ENCODE data around the gene MYO15A.

DNA sequence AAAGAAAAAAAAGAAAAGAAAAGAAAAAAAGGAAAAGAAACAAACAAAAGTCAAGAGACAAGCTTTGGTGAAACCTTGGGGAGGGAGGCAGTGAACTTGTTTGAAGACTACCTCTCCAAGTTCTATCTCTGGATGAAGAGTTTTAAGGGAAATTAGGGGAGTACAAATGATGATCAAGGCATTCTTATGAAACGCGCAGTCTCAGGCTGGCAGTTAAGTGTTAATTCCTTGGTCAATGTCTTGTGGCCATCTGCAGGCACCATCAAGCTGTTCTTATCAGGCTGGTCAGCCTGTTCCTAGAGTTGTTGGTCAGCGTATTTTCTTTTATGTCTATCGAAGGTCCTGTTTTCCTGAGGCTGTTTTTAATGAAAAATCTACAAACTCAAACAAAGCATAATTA is 29.0 kb upstream of the MYO15A start:
- TF ChIP-seq EZH2phosphoT487 (IDR thresholded peaks at IDR 0.05; ENCODE audit: borderline replicate concordance, low read length) (no peak), EZH2 (IDR thresholded peaks at IDR 0.05; ENCODE audit: low read length, unreplicated experiment) (no peak)
- TF ChIP-seq, protein P1, sequence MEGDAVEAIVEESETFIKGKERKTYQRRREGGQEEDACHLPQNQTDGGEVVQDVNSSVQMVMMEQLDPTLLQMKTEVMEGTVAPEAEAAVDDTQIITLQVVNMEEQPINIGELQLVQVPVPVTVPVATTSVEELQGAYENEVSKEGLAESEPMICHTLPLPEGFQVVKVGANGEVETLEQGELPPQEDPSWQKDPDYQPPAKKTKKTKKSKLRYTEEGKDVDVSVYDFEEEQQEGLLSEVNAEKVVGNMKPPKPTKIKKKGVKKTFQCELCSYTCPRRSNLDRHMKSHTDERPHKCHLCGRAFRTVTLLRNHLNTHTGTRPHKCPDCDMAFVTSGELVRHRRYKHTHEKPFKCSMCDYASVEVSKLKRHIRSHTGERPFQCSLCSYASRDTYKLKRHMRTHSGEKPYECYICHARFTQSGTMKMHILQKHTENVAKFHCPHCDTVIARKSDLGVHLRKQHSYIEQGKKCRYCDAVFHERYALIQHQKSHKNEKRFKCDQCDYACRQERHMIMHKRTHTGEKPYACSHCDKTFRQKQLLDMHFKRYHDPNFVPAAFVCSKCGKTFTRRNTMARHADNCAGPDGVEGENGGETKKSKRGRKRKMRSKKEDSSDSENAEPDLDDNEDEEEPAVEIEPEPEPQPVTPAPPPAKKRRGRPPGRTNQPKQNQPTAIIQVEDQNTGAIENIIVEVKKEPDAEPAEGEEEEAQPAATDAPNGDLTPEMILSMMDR (conservative IDR thresholded peaks at IDR 0.05; ENCODE audit: low read depth, low read length): no peak

Data from PC-3 (cell line).